ENCODE results near the gene PIP4P1.
A peak's percentile ranks its signal among the peaks of the same experiment; 100 is the strongest.
"Not testable (repeated sequence)": the region's sequence is repeated elsewhere in the genome, so short reads cannot be mapped to it uniquely, and the experiment has no call there.

The PIP4P1 gene

GRCh38 chr14:20461225-20462141, at the start of gene PIP4P1:
TSS of gene PIP4P1 (minus strand) at chr14:20461434. CDS start at chr14:20461325, 109 bp downstream.
- DNase-seq: peak; percentile 100

- no peak for DNase-seq
Observed at GRCh38 chr14:20508367-20508766, 47.1 kb upstream of the PIP4P1 start.

- DNase-seq: not testable (repeated sequence)
Observed at GRCh38 chr14:20507537-20507936, 46.3 kb upstream of the PIP4P1 start.

GRCh38 chr14:20506752-20507151, 45.5 kb upstream of the PIP4P1 start:
- not testable (repeated sequence) for DNase-seq

- DNase-seq: not testable (repeated sequence)
Observed at GRCh38 chr14:20506276-20506675, 45.0 kb upstream of the PIP4P1 start.

GRCh38 chr14:20503898-20504297, 42.7 kb upstream of the PIP4P1 start:
- no peak for DNase-seq

GRCh38 chr14:20501346-20501745, 40.1 kb upstream of the PIP4P1 start:
- peak; percentile 13 for DNase-seq

- DNase-seq: no peak
Observed at GRCh38 chr14:20499881-20500280, 38.6 kb upstream of the PIP4P1 start.

GRCh38 chr14:20499108-20499507, 37.9 kb upstream of the PIP4P1 start:
- DNase-seq: no peak

- DNase-seq: no peak
Observed at GRCh38 chr14:20498622-20499021, 37.4 kb upstream of the PIP4P1 start.

GRCh38 chr14:20494935-20495766, 33.9 kb upstream of the PIP4P1 start:
- peak; percentile 63 for DNase-seq

GRCh38 chr14:20493634-20494033, 32.4 kb upstream of the PIP4P1 start:
- no peak for DNase-seq

- no peak for DNase-seq
Observed at GRCh38 chr14:20492486-20492885, 31.3 kb upstream of the PIP4P1 start.

- no peak for DNase-seq
Observed at GRCh38 chr14:20490563-20490962, 29.3 kb upstream of the PIP4P1 start.

GRCh38 chr14:20489093-20489994, 28.1 kb upstream of the PIP4P1 start:
- no peak for DNase-seq

GRCh38 chr14:20487396-20487725, 26.1 kb upstream of the PIP4P1 start:
- DNase-seq: no peak

GRCh38 chr14:20486684-20487395, 25.6 kb upstream of the PIP4P1 start:
- DNase-seq: no peak

GRCh38 chr14:20485900-20486299, 24.7 kb upstream of the PIP4P1 start:
- DNase-seq: no peak

GRCh38 chr14:20482382-20482781, 21.1 kb upstream of the PIP4P1 start:
- DNase-seq: no peak

GRCh38 chr14:20478894-20479293, 17.7 kb upstream of the PIP4P1 start:
- DNase-seq: no peak

- no peak for DNase-seq
Observed at GRCh38 chr14:20477211-20477876, 16.1 kb upstream of the PIP4P1 start.

- DNase-seq: no peak
Observed at GRCh38 chr14:20476776-20477175, 15.5 kb upstream of the PIP4P1 start.
